NB4 (cell line): ENCODE results near the gene ATXN7L1.

Source experiments
- MYC ChIP-seq: IDR thresholded peaks from 2 replicates; pipeline ENCODE4 v1.6.1; 2011; ENCODE audit warnings: low read depth, low read length
- POLR2A ChIP-seq: IDR thresholded peaks from 2 replicates; pipeline ENCODE4 v1.6.1; 2011; ENCODE audit warnings: mild to moderate bottlenecking; ENCODE audit not compliant: insufficient read length; ENCODE audit errors: extremely low read depth
- TF ChIP-seq, protein P1 (sequence below): IDR thresholded peaks from one replicate; pipeline ENCODE4 v1.5.1; 2012; ENCODE audit warnings: low read depth, low read length
- TF ChIP-seq, protein P2 (sequence below): IDR thresholded peaks from 2 replicates; pipeline ENCODE4 v1.6.1; 2011; ENCODE audit warnings: low read depth, low read length

DNA sequence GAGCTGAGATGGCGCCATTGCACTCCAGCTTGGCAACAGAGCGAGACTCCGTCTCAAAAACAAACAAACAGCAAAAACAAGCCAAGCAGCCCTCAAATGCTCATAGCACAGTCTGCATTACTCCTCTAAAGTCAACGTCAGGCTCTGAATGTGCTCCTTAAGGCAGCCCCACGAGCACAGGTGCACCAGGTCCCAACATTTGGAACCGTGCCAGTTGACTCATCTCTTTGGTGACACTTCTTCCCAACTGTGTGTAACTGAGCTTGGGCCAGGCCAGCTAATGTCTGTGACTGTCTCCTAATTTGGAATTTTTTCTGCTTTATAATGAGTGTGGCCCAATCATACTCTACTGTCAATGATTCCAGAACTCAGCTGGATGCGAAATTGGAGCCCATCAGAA, 228.8 kb downstream of the ATXN7L1 start:
- TF ChIP-seq, protein P1, sequence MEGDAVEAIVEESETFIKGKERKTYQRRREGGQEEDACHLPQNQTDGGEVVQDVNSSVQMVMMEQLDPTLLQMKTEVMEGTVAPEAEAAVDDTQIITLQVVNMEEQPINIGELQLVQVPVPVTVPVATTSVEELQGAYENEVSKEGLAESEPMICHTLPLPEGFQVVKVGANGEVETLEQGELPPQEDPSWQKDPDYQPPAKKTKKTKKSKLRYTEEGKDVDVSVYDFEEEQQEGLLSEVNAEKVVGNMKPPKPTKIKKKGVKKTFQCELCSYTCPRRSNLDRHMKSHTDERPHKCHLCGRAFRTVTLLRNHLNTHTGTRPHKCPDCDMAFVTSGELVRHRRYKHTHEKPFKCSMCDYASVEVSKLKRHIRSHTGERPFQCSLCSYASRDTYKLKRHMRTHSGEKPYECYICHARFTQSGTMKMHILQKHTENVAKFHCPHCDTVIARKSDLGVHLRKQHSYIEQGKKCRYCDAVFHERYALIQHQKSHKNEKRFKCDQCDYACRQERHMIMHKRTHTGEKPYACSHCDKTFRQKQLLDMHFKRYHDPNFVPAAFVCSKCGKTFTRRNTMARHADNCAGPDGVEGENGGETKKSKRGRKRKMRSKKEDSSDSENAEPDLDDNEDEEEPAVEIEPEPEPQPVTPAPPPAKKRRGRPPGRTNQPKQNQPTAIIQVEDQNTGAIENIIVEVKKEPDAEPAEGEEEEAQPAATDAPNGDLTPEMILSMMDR, result no peak
- TF ChIP-seq POLR2A, result no peak
- no peak for TF ChIP-seq MYC
- TF ChIP-seq, protein P2, sequence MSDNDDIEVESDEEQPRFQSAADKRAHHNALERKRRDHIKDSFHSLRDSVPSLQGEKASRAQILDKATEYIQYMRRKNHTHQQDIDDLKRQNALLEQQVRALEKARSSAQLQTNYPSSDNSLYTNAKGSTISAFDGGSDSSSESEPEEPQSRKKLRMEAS, result no peak
